K562 (cell line): ENCODE results near the gene TECPR2. TPM values are rescaled to one million over a fixed set of nuclear protein-coding genes. Genes with fewer than 3 reads are reported as not detected.
A peak's percentile ranks its signal among the peaks of the same experiment; 100 is the strongest.
"Not testable (repeated sequence)": the region's sequence is repeated elsewhere in the genome, so short reads cannot be mapped to it uniquely, and the experiment has no call there.

Experiments used
- ATAC-seq: fragments of 200-7000 bp; cut with Tn5 transposase; 3 replicates; pipeline ENCODE4 v1.9.1; 2020; ENCODE audit warnings: moderate library complexity
- BruUV-seq: library from RNA; stranded (reverse); fragments of 400-500 nt; replicated peaks from 2 replicates; lab custom pipeline; 2021; lab: Mats Ljungman, UMichigan
- CTCF ChIA-PET: fragments of 300-600 bp; formaldehyde crosslinking; extraction: SDS; loops from one replicate; lab custom pipeline; 2021; ENCODE audit warnings: low intra/inter-chr PET ratio; lab: Yijun Ruan, JAX
- POLR2A ChIA-PET: fragments of 300-600, 350-650 bp; sonication (Branson Sonifier 250); formaldehyde crosslinking; extraction: SDS; loops from one replicate; lab custom pipeline; 2021; ENCODE audit warnings: antibody characterized with exemption, inconsistent platforms; lab: Yijun Ruan, JAX
- DNase-seq, 4 experiments: peaks; one replicate each; pipeline versions ENCODE4 v3.0.0 to v3.0.0-alpha.2; 2011 to 2018; ENCODE audit warnings: low spot score in 3 of 4, mixed read lengths in 3 of 4; ENCODE audit errors: extremely low read depth in 1 of 4
- FAIRE-seq: peaks from 2 replicates; lab custom pipeline; 2011; peaks lifted over from hg19 to GRCh38; lab: Jason Lieb, UNC
- H2AFZ ChIP-seq: 2 replicates; pipeline ENCODE4 v1.6.0; 2011; ENCODE audit warnings: low read depth, low read length, control low read depth, inconsistent platforms
- H3K27ac ChIP-seq: fragments of 200-600 bp; 3 replicates; pipeline ENCODE4 v1.8.0; 2011; ENCODE audit warnings: low read depth, mild to moderate bottlenecking, control low read depth, inconsistent platforms, low read length, moderate library complexity, mixed read lengths; ENCODE audit errors: extremely low read depth
- H3K27me3 ChIP-seq, 2 experiments: fragments of 300-600 bp in 1 of 2; 2 replicates in 1 of 2; 3 replicates in 1 of 2; pipeline versions ENCODE4 v1.6.0 to v1.8.0; 2011; ENCODE audit warnings: inconsistent platforms in 2 of 2, low read length in 2 of 2, mild to moderate bottlenecking in 1 of 2, mixed read lengths in 1 of 2, moderate library complexity in 1 of 2; ENCODE audit not compliant: control insufficient read depth in 2 of 2, insufficient read depth in 2 of 2
- H3K36me3 ChIP-seq: fragments of 300-600 bp; 3 replicates; pipeline ENCODE4 v1.8.0; 2011; ENCODE audit warnings: mild to moderate bottlenecking, low read length, inconsistent platforms; ENCODE audit not compliant: control insufficient read depth, insufficient read depth
- H3K4me1 ChIP-seq, 2 experiments: fragments of 200-600 bp in 1 of 2; replicated peaks in 1 of 2; 2 replicates in 1 of 2; 3 replicates in 1 of 2; pipeline versions ENCODE4 v1.5.1 to v1.8.0; 2011; ENCODE audit warnings: inconsistent platforms in 2 of 2, low read length in 2 of 2, mild to moderate bottlenecking in 1 of 2, mixed read lengths in 1 of 2, moderate library complexity in 1 of 2; ENCODE audit not compliant: control insufficient read depth in 2 of 2, insufficient read depth in 2 of 2
- H3K4me2 ChIP-seq: 2 replicates; pipeline ENCODE4 v1.6.1; 2011; ENCODE audit warnings: low read length, control low read depth, inconsistent platforms, mixed read lengths; ENCODE audit not compliant: insufficient read depth
- H3K4me3 ChIP-seq: fragments of 200-600 bp; sonication (generic), shearing (Covaris generic); 2 replicates; pipeline ENCODE4 v1.5.1; 2016; ENCODE audit warnings: control low read depth, inconsistent platforms
- H3K79me2 ChIP-seq: fragments of 200-600 bp; 3 replicates; pipeline ENCODE4 v1.8.0; 2011; ENCODE audit warnings: low read length, inconsistent platforms; ENCODE audit not compliant: control insufficient read depth, insufficient read depth
- H3K9ac ChIP-seq, 2 experiments: 2 replicates each; pipeline versions ENCODE4 v1.6.0 to v1.6.1; 2011; ENCODE audit warnings: low read depth in 2 of 2, low read length in 2 of 2, control low read depth in 1 of 2, inconsistent platforms in 1 of 2, mild to moderate bottlenecking in 1 of 2, mixed read lengths in 1 of 2; ENCODE audit not compliant: insufficient read depth in 1 of 2
- H3K9me1 ChIP-seq: one replicate; pipeline ENCODE4 v1.6.0; 2011; ENCODE audit warnings: inconsistent platforms, mild to moderate bottlenecking, low read length, moderate library complexity; ENCODE audit not compliant: control insufficient read depth, insufficient read depth
- H3K9me3 ChIP-seq: replicated peaks from 2 replicates; pipeline ENCODE4 v1.5.1; 2011; ENCODE audit warnings: low read depth, low read length, inconsistent platforms; ENCODE audit not compliant: control insufficient read depth, insufficient read depth
- H4K20me1 ChIP-seq: replicated peaks from 2 replicates; pipeline ENCODE4 v1.6.1; 2011; ENCODE audit warnings: low read length, inconsistent platforms, mixed read lengths; ENCODE audit not compliant: control insufficient read depth, insufficient read depth
- CUX1 ChIP-seq: fragments of 200-800 bp; sonication (Bioruptor generic); IDR thresholded peaks from 2 replicates; pipeline ENCODE4 v1.6.1; 2016; ENCODE audit warnings: missing genetic modification characterization, missing compliant biosample characterization
- ESRRB ChIP-seq: fragments of 250-450 bp; sonication (Bioruptor Pico); IDR thresholded peaks from 2 replicates; pipeline ENCODE4 v1.5.0; 2020; ENCODE audit warnings: mild to moderate bottlenecking, moderate library complexity, borderline replicate concordance
- ETV1 ChIP-seq: fragments of 450-650 bp; conservative IDR thresholded peaks from 2 replicates; pipeline ENCODE4 v1.6.1; 2016; ENCODE audit warnings: missing genetic modification characterization, control low read depth, low read depth, missing compliant biosample characterization
- FOXK2 ChIP-seq, 2 experiments: fragments of 450-650 bp; IDR thresholded peaks in 1 of 2; conservative IDR thresholded peaks in 1 of 2; 2 replicates each; pipeline ENCODE4 v1.6.1; 2016; ENCODE audit warnings: low read depth in 2 of 2, mild to moderate bottlenecking in 1 of 2
- GTF2E2 ChIP-seq: fragments of 200-800 bp; sonication (Bioruptor generic); IDR thresholded peaks from 2 replicates; pipeline ENCODE4 v1.6.1; 2016; ENCODE audit warnings: missing genetic modification characterization, missing compliant biosample characterization
- SRF ChIP-seq, 2 experiments: fragments of 250-450, 450-650 bp in 1 of 2; sonication (Bioruptor Pico) in 1 of 2; sonication (generic) in 1 of 2; formaldehyde crosslinking; IDR thresholded peaks; 2 replicates each; pipeline versions ENCODE4 v1.5.0 to v1.5.1; 2020 to 2022; ENCODE audit warnings: mild to moderate bottlenecking in 1 of 2, missing genetic modification reagents in 1 of 2
- STAT5B ChIP-seq: fragments of 250-450 bp; sonication (Bioruptor Pico); IDR thresholded peaks from 2 replicates; pipeline ENCODE4 v1.8.0; 2021; ENCODE audit warnings: mild to moderate bottlenecking, inconsistent platforms
- ZNF41 ChIP-seq: fragments of 250-450 bp; sonication (Bioruptor Pico); conservative IDR thresholded peaks from 2 replicates; pipeline ENCODE4 v1.4.0; 2020; ENCODE audit warnings: mild to moderate bottlenecking
- ZNF668 ChIP-seq: fragments of 250-450 bp; sonication (Bioruptor Pico); IDR thresholded peaks from 2 replicates; pipeline ENCODE4 v1.8.0; 2022; ENCODE audit warnings: mild to moderate bottlenecking, inconsistent platforms
- ZNF76 ChIP-seq: fragments of 250-450 bp; sonication (Bioruptor Pico); IDR thresholded peaks from 2 replicates; pipeline ENCODE4 v1.4.0; 2020; ENCODE audit warnings: mild to moderate bottlenecking, moderate library complexity, borderline replicate concordance
- WGBS: fragments of 100-300 bp; shearing (Covaris generic); methylation state at CpG from one replicate; pipeline ENCODE4 v1.1.6; 2016; ENCODE audit warnings: low coverage, mixed read lengths; ENCODE audit not compliant: insufficient coverage; ENCODE audit errors: missing lambda C conversion rate; 5-methylcytosine and 5-hydroxymethylcytosine counted together
- in situ Hi-C: fragments of 300-500 bp; cut with MboI; formaldehyde crosslinking; loops from 4 replicates; pipeline ENCODE4 v1.15.0; 2018; ENCODE audit warnings: inconsistent platforms, mixed read lengths
- intact Hi-C: fragments of 100-400 bp; cut with micrococcal nuclease; formaldehyde crosslinking; loops from 2 replicates; pipeline ENCODE4 v1.14.2; 2022
- polyA plus RNA-seq, 8 experiments: library from polyadenylated mRNA; depleted of rRNA in 4 of 8; stranded (reverse) in 5 of 8; unstranded in 3 of 8; fragments of >200 nt; fragmentation: Nextera tagmentation in 2 of 8; fragmentation: Illumina TruSeq in 1 of 8; extraction: Ambion mirVana in 2 of 8; extraction: Trizol in 1 of 8; gene quantifications; 2 replicates each; pipeline versions ENCODE4 v1.2.1 to v1.2.3, GENCODE V29; 2011 to 2014; ENCODE audit warnings: inconsistent platforms in 1 of 8, missing spikeins in 1 of 8
- total RNA-seq, 7 experiments: library from RNA; depleted of rRNA in 6 of 7; stranded (reverse); fragments of >200 nt in 6 of 7; fragmentation: Illumina TruSeq in 2 of 7; extraction: Trizol in 2 of 7; gene quantifications; 2 replicates each; pipeline versions ENCODE4 v1.2.1 to v1.2.3, GENCODE V29; 2011 to 2021; ENCODE audit warnings: low replicate concordance in 1 of 7
- TF ChIP-seq, protein P1 (sequence below): fragments of 250-450 bp; sonication (Bioruptor Pico); IDR thresholded peaks from 2 replicates; pipeline ENCODE4 v1.5.0; 2020; ENCODE audit warnings: mild to moderate bottlenecking, borderline replicate concordance
- TF ChIP-seq, protein P2 (sequence below): fragments of 250-450 bp; sonication (Bioruptor Pico); IDR thresholded peaks from 2 replicates; pipeline ENCODE4 v1.5.0; 2020; ENCODE audit warnings: mild to moderate bottlenecking

The TECPR2 gene
- total and polyA plus RNA-seq, 9 of the 15 experiments (the other 6 are each of a cell fraction or from before 2014, with no cell fraction given), result 0.04 to 3.0 (median 0.83) TPM

DNA sequence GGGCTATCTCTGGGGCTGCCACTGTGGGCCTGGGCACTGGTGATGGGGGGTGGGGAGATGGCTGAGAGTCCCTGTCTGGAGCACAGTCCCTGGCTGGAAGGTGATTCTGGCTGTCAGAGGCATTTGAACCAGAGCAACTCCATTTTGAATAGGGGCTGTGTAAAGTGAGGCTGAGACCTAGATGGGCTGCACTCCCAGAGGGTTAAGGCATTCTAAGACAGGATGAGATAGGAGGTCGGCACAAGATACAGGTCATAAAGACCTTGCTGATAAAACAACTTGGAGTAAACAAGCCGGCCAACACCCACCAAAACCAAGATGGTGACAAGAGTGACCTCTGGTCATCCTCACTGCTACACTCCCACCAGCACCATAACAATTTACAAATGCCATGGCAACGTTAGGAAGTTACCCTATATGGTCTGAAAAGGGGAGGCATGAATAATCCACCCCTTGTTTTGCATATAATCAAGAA lies 188.2 kb downstream of the TECPR2 start:
- WGBS, result 0% methylated on average over 3 of the region's 3 CpGs
- CTCF ChIA-PET, result not testable (repeated sequence)
- H3K4me1 ChIP-seq, result peaks cover 21 to 24% of the 10 kb centered on the region in 2 experiments
- TF ChIP-seq ESRRB (CRISPR knock-in tag) (0 out of 2 replicates have a peak, but pooled peaks have one; percentile 65), ZNF41 (peak; percentile 93), ZNF76 (CRISPR knock-in tag) (peak; percentile 94), SRF (CRISPR knock-in tag; IDR thresholded peaks at IDR 0.05) (peak; percentile 21 to 96), CUX1 (peak; percentile 99), FOXK2 (conservative IDR thresholded peaks at IDR 0.05 in 1 of 2, IDR thresholded peaks at IDR 0.05 in 1 of 2; ENCODE audit: low read depth in 2 of 2) (peak; percentile 78 to 84), GTF2E2 (peak; percentile 22; the same call in 1 of the 2 replicates), ZNF668 (CRISPR knock-in tag) (peak; percentile 95), ETV1 (tag) (peak; percentile 83), STAT5B (CRISPR knock-in tag) (peak; percentile 57; the same call in 1 of the 2 replicates)
- TF ChIP-seq, protein P1, sequence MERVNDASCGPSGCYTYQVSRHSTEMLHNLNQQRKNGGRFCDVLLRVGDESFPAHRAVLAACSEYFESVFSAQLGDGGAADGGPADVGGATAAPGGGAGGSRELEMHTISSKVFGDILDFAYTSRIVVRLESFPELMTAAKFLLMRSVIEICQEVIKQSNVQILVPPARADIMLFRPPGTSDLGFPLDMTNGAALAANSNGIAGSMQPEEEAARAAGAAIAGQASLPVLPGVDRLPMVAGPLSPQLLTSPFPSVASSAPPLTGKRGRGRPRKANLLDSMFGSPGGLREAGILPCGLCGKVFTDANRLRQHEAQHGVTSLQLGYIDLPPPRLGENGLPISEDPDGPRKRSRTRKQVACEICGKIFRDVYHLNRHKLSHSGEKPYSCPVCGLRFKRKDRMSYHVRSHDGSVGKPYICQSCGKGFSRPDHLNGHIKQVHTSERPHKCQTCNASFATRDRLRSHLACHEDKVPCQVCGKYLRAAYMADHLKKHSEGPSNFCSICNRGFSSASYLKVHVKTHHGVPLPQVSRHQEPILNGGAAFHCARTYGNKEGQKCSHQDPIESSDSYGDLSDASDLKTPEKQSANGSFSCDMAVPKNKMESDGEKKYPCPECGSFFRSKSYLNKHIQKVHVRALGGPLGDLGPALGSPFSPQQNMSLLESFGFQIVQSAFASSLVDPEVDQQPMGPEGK (CRISPR knock-in tag), result peak; percentile 86; the same call in 1 of the 2 replicates
- TF ChIP-seq, protein P2, sequence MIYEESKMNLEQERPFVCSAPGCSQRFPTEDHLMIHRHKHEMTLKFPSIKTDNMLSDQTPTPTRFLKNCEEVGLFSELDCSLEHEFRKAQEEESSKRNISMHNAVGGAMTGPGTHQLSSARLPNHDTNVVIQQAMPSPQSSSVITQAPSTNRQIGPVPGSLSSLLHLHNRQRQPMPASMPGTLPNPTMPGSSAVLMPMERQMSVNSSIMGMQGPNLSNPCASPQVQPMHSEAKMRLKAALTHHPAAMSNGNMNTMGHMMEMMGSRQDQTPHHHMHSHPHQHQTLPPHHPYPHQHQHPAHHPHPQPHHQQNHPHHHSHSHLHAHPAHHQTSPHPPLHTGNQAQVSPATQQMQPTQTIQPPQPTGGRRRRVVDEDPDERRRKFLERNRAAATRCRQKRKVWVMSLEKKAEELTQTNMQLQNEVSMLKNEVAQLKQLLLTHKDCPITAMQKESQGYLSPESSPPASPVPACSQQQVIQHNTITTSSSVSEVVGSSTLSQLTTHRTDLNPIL (CRISPR knock-in tag), result peak; percentile 90

More for the DNA sequence above, 188.2 kb downstream of the TECPR2 start:
- in situ Hi-C loops, POLR2A ChIA-PET, H3K27me3 ChIP-seq, H4K20me1 ChIP-seq, H3K9me1 ChIP-seq, FAIRE-seq, H3K9me3 ChIP-seq, BruUV-seq, H3K4me3 ChIP-seq: not testable (repeated sequence)
- H3K79me2 ChIP-seq, result peaks cover 32% of the 10 kb centered on the region
- DNase-seq (peak in 1 of 4 experiments; percentile 67), ATAC-seq (peak; percentile 7)
- peaks cover 13% of the 10 kb centered on the region; the same call in 1 of the 3 replicates for H3K36me3 ChIP-seq
- 0 out of 2 replicates have a peak overlapping the region, but pooled peaks have one; percentile 24 for H2AFZ ChIP-seq
- peak overlapping the region; percentile 83; the same call in 1 of the 2 replicates for H3K4me2 ChIP-seq
- intact Hi-C loops, result loop anchor here (1.0 kb wide), 1 partner anchor 40 kb away; no protein-coding TSS in a partner anchor
- H3K9ac ChIP-seq, result peak overlapping the region; percentile 74 to 88
- peak overlapping the region; percentile 83; the same call in 2 of the 3 replicates for H3K27ac ChIP-seq
